Esophagus muscularis mucosa (tissue), 4 donors: ENCODE data around the gene PLB1.

Experiments
- CTCF ChIP-seq, 3 experiments: fragments of 200-600 bp in 2 of 3; fragments of 450-650 bp in 1 of 3; sonication (generic) in 2 of 3; IDR thresholded peaks; one replicate each; pipeline ENCODE4 v1.5.1; 2017 to 2019; ENCODE audit warnings: antibody characterized with exemption in 3 of 3, mild to moderate bottlenecking in 2 of 3, moderate library complexity in 1 of 3
- EP300 ChIP-seq: sonication (generic); formaldehyde crosslinking; IDR thresholded peaks from one replicate; pipeline ENCODE4 v1.6.1; 2017; ENCODE audit warnings: antibody characterized with exemption
- POLR2A ChIP-seq: fragments of 450-650 bp; IDR thresholded peaks from one replicate; pipeline ENCODE4 v1.6.1; 2017; ENCODE audit warnings: antibody characterized with exemption, moderate library complexity, mild to moderate bottlenecking, low read depth
- POLR2AphosphoS5 ChIP-seq, 2 donors: sonication (generic); formaldehyde crosslinking; IDR thresholded peaks; one replicate each; pipeline ENCODE4 v1.6.1; 2017; ENCODE audit warnings: antibody characterized with exemption in 2 of 2

DNA sequence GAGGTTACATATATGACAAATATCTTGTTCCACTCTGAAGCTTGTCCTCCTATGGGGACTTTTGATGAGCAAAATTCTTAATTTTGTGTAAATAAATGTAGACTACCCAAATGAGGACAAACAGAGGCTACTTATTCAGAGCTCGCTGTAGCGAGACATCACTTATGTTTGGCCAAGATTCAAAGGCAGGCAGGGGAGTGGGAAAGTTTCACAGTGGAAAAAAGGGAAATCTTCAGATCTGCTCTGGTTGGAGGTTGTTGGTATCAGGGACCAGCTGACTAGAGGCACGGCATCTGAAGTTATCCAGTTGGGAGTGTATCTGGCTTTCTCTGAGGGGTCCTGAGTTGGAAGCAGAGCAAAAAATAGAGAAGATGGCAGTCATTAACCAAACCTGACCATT, 1.3 kb downstream of the PLB1 start:
- TF ChIP-seq CTCF (IDR thresholded peaks at IDR 0.05) (no peak), POLR2A (no peak), POLR2AphosphoS5 (IDR thresholded peaks at IDR 0.05) (no peak), EP300 (no peak)
